Adrenal gland (tissue), 12 donors: ENCODE data around the gene LY6G6D. TPM values are rescaled to one million over a fixed set of nuclear protein-coding genes. Genes with fewer than 3 reads are reported as not detected.

ENCODE experiments used
- DNase-seq, 7 donors: peaks; one replicate each; pipeline ENCODE4 v3.0.0-alpha.2; 2019 to 2020
- H3K27ac ChIP-seq, 5 donors: fragments of 200-600 bp; sonication (generic) in 4 of 5; 1 replicate in 3 of 5; 2 replicates in 2 of 5; pipeline versions ENCODE4 v1.5.1 to v1.8.0; 2016 to 2020; ENCODE audit warnings: mild to moderate bottlenecking in 1 of 5
- H3K27me3 ChIP-seq: fragments of 200-600 bp; 2 replicates; pipeline ENCODE4 v1.8.0; 2021
- H3K36me3 ChIP-seq, 2 donors: fragments of 200-600 bp; replicated peaks in 1 of 2; 1 replicate in 1 of 2; 2 replicates in 1 of 2; pipeline versions ENCODE4 v1.5.1 to v1.8.0; 2018 to 2022
- H3K4me1 ChIP-seq, 2 donors: fragments of 200-600 bp; replicated peaks in 1 of 2; 1 replicate in 1 of 2; 2 replicates in 1 of 2; pipeline versions ENCODE4 v1.5.1 to v1.8.0; 2018 to 2021
- H3K4me3 ChIP-seq, 4 donors: fragments of 200-600 bp; sonication (generic) in 3 of 4; one replicate each; pipeline ENCODE4 v1.5.1; 2016 to 2018
- H3K9me3 ChIP-seq, 3 donors: fragments of 200-600 bp; sonication (generic) in 1 of 3; replicated peaks in 1 of 3; 1 replicate in 2 of 3; 2 replicates in 1 of 3; pipeline versions ENCODE4 v1.5.1 to v1.8.0; 2016 to 2021
- CTCF ChIP-seq, 6 experiments: fragments of 450-650 bp in 4 of 6; fragments of 200-600 bp in 2 of 6; sonication (generic) in 1 of 6; IDR thresholded peaks; 1 replicate in 5 of 6; 2 replicates in 1 of 6; pipeline versions ENCODE4 v1.5.1 to v1.8.0; 2016 to 2021; ENCODE audit warnings: antibody characterized with exemption in 6 of 6, mild to moderate bottlenecking in 2 of 6, moderate library complexity in 1 of 6
- POLR2A ChIP-seq, 2 donors: fragments of 450-650 bp; IDR thresholded peaks; one replicate each; pipeline ENCODE4 v1.6.1; 2017; ENCODE audit warnings: antibody characterized with exemption in 2 of 2, mild to moderate bottlenecking in 2 of 2, moderate library complexity in 1 of 2
- WGBS, 4 donors: extraction: QIAGEN DNeasy Blood & Tissue Kit in 2 of 4; methylation state at CpG; one replicate each; pipeline versions ENCODE4 v1.1.5 to v1.1.7; 2013 to 2017; 5-methylcytosine and 5-hydroxymethylcytosine counted together
- intact Hi-C, 2 donors: fragments of 100-400 bp; cut with DNase I; formaldehyde crosslinking; loops; one replicate each; pipeline versions ENCODE4 v1.14.1 to v1.15.0; 2022 to 2023
- polyA plus RNA-seq, 3 donors: library from polyadenylated mRNA; stranded (reverse); fragments of 200-250 nt in 2 of 3; fragments of 350-450 nt in 1 of 3; fragmentation: Illumina TruSeq in 1 of 3; extraction: RNeasy Lipid Tissue Mini Kit (QIAGEN cat#74804) in 1 of 3; gene quantifications; one replicate each; pipeline ENCODE4 v1.2.3, GENCODE V29; 2013 to 2014
- total RNA-seq, 9 donors: library from RNA; depleted of rRNA in 4 of 9; stranded (reverse); fragments of >200 nt in 4 of 9; fragments of 120-200 nt in 1 of 9; fragmentation: NEBNext Ultra II Directional in 1 of 9; extraction: Animal tissue kit (Norgen Biotek cat#: 25700) in 1 of 9; gene quantifications; one replicate each; pipeline versions ENCODE4 v1.1.0 to v1.2.4, GENCODE V29; 2013 to 2023
- donor health status: healthy with polysubstance abuse.
- donor health status: Bipolar disorder and iron deficiency.
- donor health status: DM: yes; HTN: yes; CAD: no.
- donor health status: DM: no; HTN: no; CAD: no.
- donor health status: DM: no; HTN: no; CAD: no.
- donor health status: DM: yes; HTN: yes; CAD: no.

Gene LY6G6D
- total and polyA plus RNA-seq, 12 donors: not detected

GRCh38 chr6:31711233-31711632 lies 3.9 kb upstream of the LY6G6D start:
- Histone ChIP-seq H3K4me1 (no peaks in the 10 kb centered on the region), H3K4me3 (no peak overlapping the region), H3K27ac (no peak overlapping the region), H3K27me3 (no peaks in the 10 kb centered on the region), H3K36me3 (no peaks in the 10 kb centered on the region), H3K9me3 (no peaks in the 10 kb centered on the region)
- no peak for DNase-seq
- WGBS, 4 donors: 39 to 57% (median 54%) methylated on average over 5 to 8 of the region's 8 CpGs
- no peak for TF ChIP-seq CTCF (IDR thresholded peaks at IDR 0.05)
- TF ChIP-seq POLR2A (IDR thresholded peaks at IDR 0.05): no peak
- intact Hi-C loops: no loop called here

GRCh38 chr6:31712296-31712695 lies 2.9 kb upstream of the LY6G6D start:
- no peaks in the 10 kb centered on the region for H3K9me3 ChIP-seq
- TF ChIP-seq CTCF (IDR thresholded peaks at IDR 0.05): no peak
- no peak for TF ChIP-seq POLR2A (IDR thresholded peaks at IDR 0.05)
- no peaks in the 10 kb centered on the region for H3K36me3 ChIP-seq
- intact Hi-C loops: no loop called here
- H3K4me1 ChIP-seq: no peaks in the 10 kb centered on the region
- 72 to 85% (median 80%) methylated on average over 6 to 8 of the region's 8 CpGs for WGBS, 4 donors
- no peak for DNase-seq
- H3K4me3 ChIP-seq: no peak overlapping the region
- H3K27me3 ChIP-seq: no peaks in the 10 kb centered on the region
- H3K27ac ChIP-seq: no peak overlapping the region

- H3K9me3 ChIP-seq: no peaks in the 10 kb centered on the region
- H3K27me3 ChIP-seq: no peaks in the 10 kb centered on the region
- no peak overlapping the region for H3K4me3 ChIP-seq
- 57 to 87% (median 79%) methylated on average over 4 of the region's 4 CpGs for WGBS, 4 donors
- H3K27ac ChIP-seq: no peak overlapping the region
- no peaks in the 10 kb centered on the region for H3K36me3 ChIP-seq
- no peak for DNase-seq
- no peaks in the 10 kb centered on the region for H3K4me1 ChIP-seq
- intact Hi-C loops: no loop called here
- TF ChIP-seq POLR2A (IDR thresholded peaks at IDR 0.05) (no peak), CTCF (IDR thresholded peaks at IDR 0.05) (no peak)
Measured at GRCh38 chr6:31713465-31713864, 1.7 kb upstream of the LY6G6D start.

- no peak overlapping the region for H3K4me3 ChIP-seq
- H3K4me1 ChIP-seq: no peaks in the 10 kb centered on the region
- no peak for DNase-seq
- intact Hi-C loops: no loop called here
- TF ChIP-seq CTCF (IDR thresholded peaks at IDR 0.05) (no peak), POLR2A (IDR thresholded peaks at IDR 0.05) (no peak)
- no peaks in the 10 kb centered on the region for H3K36me3 ChIP-seq
- H3K27me3 ChIP-seq: no peaks in the 10 kb centered on the region
- H3K9me3 ChIP-seq: no peaks in the 10 kb centered on the region
- no peak overlapping the region for H3K27ac ChIP-seq
- WGBS, 4 donors: 55 to 66% (median 58%) methylated on average over 5 of the region's 5 CpGs
Measured at GRCh38 chr6:31713991-31714684, 1.0 kb upstream of the LY6G6D start.
